Testis (tissue), 3 donors: ENCODE data around the gene HSD17B14. TPM values are rescaled to one million over a fixed set of nuclear protein-coding genes. Genes with fewer than 3 reads are reported as not detected.
A peak's percentile ranks its signal among the peaks of the same experiment; 100 is the strongest.

ENCODE experiments used
- DNase-seq: peaks from one replicate; pipeline ENCODE4 v3.0.0-alpha.2; 2019
- H3K27ac ChIP-seq, 2 donors: fragments of 200-600 bp; sonication (generic); one replicate each; pipeline ENCODE4 v1.5.1; 2019
- H3K27me3 ChIP-seq: fragments of 200-600 bp; sonication (generic); one replicate; pipeline ENCODE4 v1.5.1; 2019
- H3K36me3 ChIP-seq: fragments of 200-600 bp; sonication (generic); one replicate; pipeline ENCODE4 v1.5.1; 2017; ENCODE audit warnings: low read depth; ENCODE audit errors: missing control alignments
- H3K4me1 ChIP-seq: fragments of 200-600 bp; sonication (generic); one replicate; pipeline ENCODE4 v1.5.1; 2019
- H3K4me3 ChIP-seq, 2 donors: fragments of 200-600 bp; sonication (generic); one replicate each; pipeline ENCODE4 v1.5.1; 2017 to 2019
- H3K9me3 ChIP-seq: fragments of 200-600 bp; sonication (generic); one replicate; pipeline ENCODE4 v1.5.1; 2017
- POLR2A ChIP-seq: fragments of 450-650 bp; IDR thresholded peaks from one replicate; pipeline ENCODE4 v1.6.1; 2017; ENCODE audit warnings: antibody characterized with exemption, mild to moderate bottlenecking, moderate library complexity
- whole genome bisulfite sequencing, 2 donors: methylation state at CpG; one replicate each; pipeline ENCODE4 v1.1.5; 2018; 5-methylcytosine and 5-hydroxymethylcytosine counted together
- intact Hi-C: fragments of 100-400 bp; cut with DNase I; formaldehyde crosslinking; loops from one replicate; pipeline ENCODE4 v1.15.1; 2023; ENCODE audit warnings: low total_unique reads
- polyA plus RNA-seq: library from polyadenylated mRNA; stranded (reverse); fragments of 350-450 nt; fragmentation: Illumina TruSeq; extraction: RNeasy Lipid Tissue Mini Kit (QIAGEN cat#74804); gene quantifications from one replicate; pipeline ENCODE4 v1.2.3, GENCODE V29; 2014; ENCODE audit warnings: low read depth, low replicate concordance; ENCODE audit not compliant: insufficient read depth
- total RNA-seq, 2 donors: library from RNA; depleted of rRNA; stranded (reverse); fragments of >200 nt; gene quantifications; one replicate each; pipeline ENCODE4 v1.2.3, GENCODE V29; 2016
- TF ChIP-seq, protein P1 (sequence below), 3 experiments: fragments of 450-650 bp in 2 of 3; fragments of 200-600 bp in 1 of 3; sonication (generic) in 1 of 3; IDR thresholded peaks; one replicate each; pipeline ENCODE4 v1.5.1; 2016 to 2019; ENCODE audit warnings: antibody characterized with exemption in 3 of 3, mild to moderate bottlenecking in 2 of 3, moderate library complexity in 1 of 3

Gene HSD17B14
- total and polyA plus RNA-seq, 3 donors from 2014 or later: 5.6 to 11.9 (median 8.8) TPM

GRCh38 chr19:48818234-48818820, 18.0 kb downstream of the HSD17B14 start:
- no peaks in the 10 kb centered on the region for H3K27me3 ChIP-seq
- TF ChIP-seq, protein P1, sequence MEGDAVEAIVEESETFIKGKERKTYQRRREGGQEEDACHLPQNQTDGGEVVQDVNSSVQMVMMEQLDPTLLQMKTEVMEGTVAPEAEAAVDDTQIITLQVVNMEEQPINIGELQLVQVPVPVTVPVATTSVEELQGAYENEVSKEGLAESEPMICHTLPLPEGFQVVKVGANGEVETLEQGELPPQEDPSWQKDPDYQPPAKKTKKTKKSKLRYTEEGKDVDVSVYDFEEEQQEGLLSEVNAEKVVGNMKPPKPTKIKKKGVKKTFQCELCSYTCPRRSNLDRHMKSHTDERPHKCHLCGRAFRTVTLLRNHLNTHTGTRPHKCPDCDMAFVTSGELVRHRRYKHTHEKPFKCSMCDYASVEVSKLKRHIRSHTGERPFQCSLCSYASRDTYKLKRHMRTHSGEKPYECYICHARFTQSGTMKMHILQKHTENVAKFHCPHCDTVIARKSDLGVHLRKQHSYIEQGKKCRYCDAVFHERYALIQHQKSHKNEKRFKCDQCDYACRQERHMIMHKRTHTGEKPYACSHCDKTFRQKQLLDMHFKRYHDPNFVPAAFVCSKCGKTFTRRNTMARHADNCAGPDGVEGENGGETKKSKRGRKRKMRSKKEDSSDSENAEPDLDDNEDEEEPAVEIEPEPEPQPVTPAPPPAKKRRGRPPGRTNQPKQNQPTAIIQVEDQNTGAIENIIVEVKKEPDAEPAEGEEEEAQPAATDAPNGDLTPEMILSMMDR (IDR thresholded peaks at IDR 0.05): no peak
- TF ChIP-seq POLR2A: no peak
- intact Hi-C loops: no loop called here
- H3K4me3 ChIP-seq: no peak overlapping the region
- no peak overlapping the region for H3K27ac ChIP-seq
- DNase-seq: no peak
- no peaks in the 10 kb centered on the region for H3K36me3 ChIP-seq
- 58 to 77% methylated on average over 8 to 9 of the region's 9 CpGs for WGBS, 2 donors
- no peaks in the 10 kb centered on the region for H3K9me3 ChIP-seq
- peaks cover 7% of the 10 kb centered on the region for H3K4me1 ChIP-seq

GRCh38 chr19:48817585-48818124, 18.6 kb downstream of the HSD17B14 start:
- Histone ChIP-seq H3K9me3 (no peaks in the 10 kb centered on the region), H3K4me3 (no peak overlapping the region), H3K4me1 (peaks cover 9% of the 10 kb centered on the region), H3K27me3 (no peaks in the 10 kb centered on the region), H3K27ac (no peak overlapping the region), H3K36me3 (no peaks in the 10 kb centered on the region)
- intact Hi-C loops: no loop called here
- TF ChIP-seq POLR2A: no peak
- TF ChIP-seq, protein P1 (IDR thresholded peaks at IDR 0.05): no peak
- no peak for DNase-seq
- WGBS, 2 donors: 90 to 95% methylated on average over 5 of the region's 5 CpGs

DNA sequence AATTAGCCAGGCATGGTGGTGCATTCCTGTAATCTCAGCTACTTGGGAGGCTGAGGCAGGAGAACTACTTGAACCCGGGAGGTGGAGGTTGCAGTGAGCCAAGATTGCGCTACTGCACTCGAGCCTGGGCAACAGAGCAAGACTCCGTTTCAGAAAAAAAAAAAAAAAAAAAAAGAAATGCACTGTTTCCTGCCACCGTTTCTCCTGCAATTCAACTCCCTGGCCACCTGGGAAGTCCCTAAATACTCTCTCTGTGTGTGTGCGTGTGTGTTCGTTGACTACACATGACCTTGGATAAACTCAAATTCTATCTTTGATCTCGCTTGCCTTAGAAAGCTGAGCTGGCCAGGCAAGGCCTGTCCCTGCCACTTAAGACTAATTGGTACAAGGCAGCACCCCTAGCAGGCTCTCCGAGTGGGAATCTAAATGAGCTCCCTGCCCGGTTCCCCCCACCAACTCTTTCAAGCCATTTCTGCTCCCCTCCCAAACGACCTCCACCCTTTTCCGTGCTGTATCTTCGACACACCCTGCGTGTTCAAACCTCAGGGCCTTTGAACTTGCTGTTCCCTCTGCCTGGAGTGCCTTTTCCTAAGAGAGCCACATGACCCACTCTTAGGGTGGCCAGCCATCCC, 20.3 kb downstream of the HSD17B14 start:
- DNase-seq: peak; percentile 43
- Histone ChIP-seq H3K9me3 (no peaks in the 10 kb centered on the region), H3K27ac (no peak overlapping the region), H3K4me3 (no peak overlapping the region), H3K27me3 (no peaks in the 10 kb centered on the region), H3K36me3 (no peaks in the 10 kb centered on the region), H3K4me1 (peaks cover 16% of the 10 kb centered on the region)
- WGBS, 2 donors: 48 to 57% methylated on average over 14 of the region's 14 CpGs
- intact Hi-C loops: no loop called here
- TF ChIP-seq, protein P1 (IDR thresholded peaks at IDR 0.05): no peak
- TF ChIP-seq POLR2A: no peak

- H3K27me3 ChIP-seq: no peaks in the 10 kb centered on the region
- WGBS, 2 donors: 87 to 89% methylated on average over 6 of the region's 6 CpGs
- peaks cover 22% of the 10 kb centered on the region for H3K4me1 ChIP-seq
- intact Hi-C loops: no loop called here
- TF ChIP-seq, protein P1 (IDR thresholded peaks at IDR 0.05): no peak
- TF ChIP-seq POLR2A: no peak
- no peak overlapping the region for H3K27ac ChIP-seq
- H3K36me3 ChIP-seq: no peaks in the 10 kb centered on the region
- H3K4me3 ChIP-seq: no peak overlapping the region
- H3K9me3 ChIP-seq: no peaks in the 10 kb centered on the region
- no peak for DNase-seq
Measured at GRCh38 chr19:48814895-48815294, 21.4 kb downstream of the HSD17B14 start.
